CD4-positive, alpha-beta T cell treated with Interleukin-17A for 1 hour (primary cell): ENCODE measurements around the gene SRMS.

Experiments
- DNase-seq: peaks from one replicate; pipeline ENCODE4 v3.0.0-alpha.2; 2020

The SRMS gene

GRCh38 chr20:63536997-63537524, 10.5 kb downstream of the SRMS start, which contains the start of gene PTK6:
TSS of gene PTK6 (minus strand) at chr20:63537376. CDS start at chr20:63537314, 62 bp downstream.
- no peak for DNase-seq

GRCh38 chr20:63536241-63536977, 11.1 kb downstream of the SRMS start:
- no peak for DNase-seq

GRCh38 chr20:63534831-63535651, 12.5 kb downstream of the SRMS start:
- no peak for DNase-seq

GRCh38 chr20:63534427-63534830, 13.1 kb downstream of the SRMS start:
- no peak for DNase-seq

- DNase-seq = no peak
These were observed 13.6 kb downstream of the SRMS start for GRCh38 chr20:63533871-63534393.

- no peak for DNase-seq
These were observed 14.2 kb downstream of the SRMS start for GRCh38 chr20:63533388-63533787.

GRCh38 chr20:63532449-63532971, 15.0 kb downstream of the SRMS start:
- DNase-seq = no peak

- no peak for DNase-seq
These were observed 15.7 kb downstream of the SRMS start for GRCh38 chr20:63531686-63532448.

- no peak for DNase-seq
These were observed 16.8 kb downstream of the SRMS start for GRCh38 chr20:63530788-63531160.

GRCh38 chr20:63529861-63530787, 17.4 kb downstream of the SRMS start:
- DNase-seq = no peak

GRCh38 chr20:63529180-63529860, 18.2 kb downstream of the SRMS start:
- DNase-seq = no peak

GRCh38 chr20:63527184-63527583, 20.4 kb downstream of the SRMS start:
- no peak for DNase-seq

- DNase-seq = no peak
These were observed 21.6 kb downstream of the SRMS start for GRCh38 chr20:63525971-63526370.

GRCh38 chr20:63525185-63525584, 22.4 kb downstream of the SRMS start:
- no peak for DNase-seq

- no peak for DNase-seq
These were observed 24.5 kb downstream of the SRMS start for GRCh38 chr20:63522981-63523611.

- DNase-seq = no peak
These were observed 25.3 kb downstream of the SRMS start for GRCh38 chr20:63522091-63522868.

GRCh38 chr20:63521602-63522001, 25.9 kb downstream of the SRMS start:
- DNase-seq = no peak

GRCh38 chr20:63520934-63521601, 26.5 kb downstream of the SRMS start:
- DNase-seq = peak; percentile 65

GRCh38 chr20:63520504-63520933, 27.0 kb downstream of the SRMS start, which contains the start of gene PPDPF:
TSS of gene PPDPF (plus strand) at chr20:63520765. CDS start at chr20:63521309, 544 bp downstream.
- DNase-seq = peak; percentile 84
